ENCODE data around the gene OVCA2. TPM values are rescaled to one million over a fixed set of nuclear protein-coding genes. Genes with fewer than 3 reads are reported as not detected.

OVCA2 gene
- total RNA-seq, 1 experiment from 2014 or later = 35.4 TPM

DNA sequence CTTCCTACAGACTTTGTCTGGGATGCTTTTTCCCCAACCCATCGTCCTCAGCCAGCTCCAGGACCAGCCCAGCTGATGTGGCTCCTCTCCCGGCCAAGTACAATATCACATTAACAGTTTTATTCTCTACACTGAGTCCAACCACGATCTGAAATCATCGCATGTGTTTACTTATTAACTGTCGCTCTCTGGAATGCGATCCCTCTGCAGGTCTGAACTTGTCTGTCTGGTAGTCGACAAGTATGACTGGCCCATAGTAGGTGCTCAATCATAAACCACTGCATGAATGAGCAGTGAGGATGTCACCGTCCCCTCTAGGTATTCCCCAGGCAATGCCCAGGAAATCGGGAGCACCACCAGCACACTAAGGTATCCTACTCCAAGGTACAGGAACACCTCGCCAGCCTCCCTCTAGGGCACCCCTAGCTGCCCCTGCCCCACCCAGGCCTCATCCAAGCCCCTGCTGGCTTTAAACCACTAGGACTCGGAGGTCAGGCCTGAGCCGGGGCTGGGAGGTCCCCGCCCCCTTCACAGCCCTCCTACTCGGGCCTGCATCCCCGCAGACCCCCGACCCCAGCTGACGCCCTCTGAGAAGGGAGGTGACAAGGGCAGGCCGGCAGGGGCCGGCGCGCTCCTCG, 44.4 kb upstream of the OVCA2 start:
- no peak for DNase-seq
- BruUV-seq (replicated peaks) = no TSS peak
- TF ChIP-seq CTCF (conservative IDR thresholded peaks at IDR 0.05) (no peak), EZH2 (IDR thresholded peaks at IDR 0.05; ENCODE audit: low read depth) (no peak)
- Histone ChIP-seq H3K36me3 (ENCODE audit: low read depth) (no peaks in the 10 kb centered on the region), H3K4me1 (replicated peaks; ENCODE audit: insufficient read depth) (peaks cover 9% of the 10 kb centered on the region), H4K20me1 (ENCODE audit: insufficient read depth) (no peaks in the 10 kb centered on the region), H3K27me3 (ENCODE audit: insufficient read depth, low read depth) (no peaks in the 10 kb centered on the region), H3K4me2 (no peak overlapping the region), H3K9me2 (ENCODE audit: insufficient read depth) (no peaks in the 10 kb centered on the region), H3F3A (ENCODE audit: insufficient read depth, low read depth) (peaks cover 18% of the 10 kb centered on the region; the same call in 1 of the 2 replicates), H2AFZ (no peak overlapping the region), H3K79me2 (ENCODE audit: low read depth) (no peaks in the 10 kb centered on the region), H3K9me3 (ENCODE audit: insufficient read depth, low read depth) (no peaks in the 10 kb centered on the region), H3K27ac (no peak overlapping the region), H3K4me3 (no peak overlapping the region)
- CTCF ChIA-PET = no interaction called here
- POLR2A ChIA-PET (ENCODE audit: unreplicated experiment) = no interaction called here
- intact Hi-C loops (cut with micrococcal nuclease; ENCODE audit: unreplicated experiment) = no loop called here

DNA sequence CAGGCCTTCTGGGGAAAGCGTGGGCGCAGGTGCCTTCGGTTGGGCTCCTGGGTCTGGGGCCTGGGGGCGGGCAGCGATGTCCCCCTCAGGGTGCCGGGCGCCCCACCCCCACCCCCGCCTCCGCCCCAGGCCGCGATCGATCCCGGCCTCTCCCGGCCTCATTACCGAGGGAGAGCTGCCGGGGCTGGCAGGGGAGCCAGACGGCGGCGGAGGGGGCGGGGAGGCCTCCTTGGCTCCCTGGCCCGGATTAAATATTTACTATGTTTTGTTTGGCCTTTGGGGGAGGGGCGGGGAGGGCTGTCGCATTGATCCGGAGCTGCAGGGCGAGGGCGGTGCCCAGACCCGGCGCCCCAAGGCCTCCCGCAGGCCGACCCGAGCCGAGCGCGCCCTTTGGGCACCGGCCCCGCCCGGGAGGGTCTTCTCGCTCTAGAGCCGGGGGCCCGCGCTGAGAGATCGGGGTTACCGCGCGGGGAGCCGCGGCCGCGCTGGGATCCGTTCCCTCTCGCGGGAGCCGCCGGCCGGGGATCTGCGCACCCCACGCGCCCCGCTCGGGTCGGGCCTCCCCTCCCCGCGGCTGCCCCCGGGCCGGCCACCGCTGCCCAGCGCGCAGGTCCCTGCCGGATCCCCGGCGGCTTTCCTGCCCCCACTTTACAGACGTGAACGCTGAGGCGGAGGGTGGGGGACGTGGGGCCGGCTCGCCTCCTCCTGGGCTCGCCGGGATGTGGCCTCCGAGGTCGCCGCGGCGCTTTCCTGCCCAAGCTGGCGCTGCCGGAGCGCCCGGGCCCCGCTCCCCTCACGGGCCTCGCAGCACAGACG, 43.7 kb upstream of the OVCA2 start:
- H3F3A ChIP-seq (ENCODE audit: insufficient read depth, low read depth) = peaks cover 23% of the 10 kb centered on the region; the same call in 1 of the 2 replicates
- H3K4me2 ChIP-seq = no peak overlapping the region
- no peak overlapping the region for H3K27ac ChIP-seq
- no peaks in the 10 kb centered on the region for H3K9me3 ChIP-seq (ENCODE audit: insufficient read depth, low read depth)
- ChIA-PET POLR2A (ENCODE audit: unreplicated experiment) (no interaction called here), CTCF (no interaction called here)
- DNase-seq = no peak
- intact Hi-C loops (cut with micrococcal nuclease; ENCODE audit: unreplicated experiment) = no loop called here
- no peaks in the 10 kb centered on the region for H3K79me2 ChIP-seq (ENCODE audit: low read depth)
- H3K27me3 ChIP-seq (ENCODE audit: insufficient read depth, low read depth) = no peaks in the 10 kb centered on the region
- no peak overlapping the region for H2AFZ ChIP-seq
- H3K9me2 ChIP-seq (ENCODE audit: insufficient read depth) = no peaks in the 10 kb centered on the region
- BruUV-seq (replicated peaks) = no TSS peak
- H3K36me3 ChIP-seq (ENCODE audit: low read depth) = no peaks in the 10 kb centered on the region
- peaks cover 9% of the 10 kb centered on the region for H3K4me1 ChIP-seq (replicated peaks; ENCODE audit: insufficient read depth)
- H4K20me1 ChIP-seq (ENCODE audit: insufficient read depth) = no peaks in the 10 kb centered on the region
- no peak for TF ChIP-seq CTCF (conservative IDR thresholded peaks at IDR 0.05)
- H3K4me3 ChIP-seq = no peak overlapping the region

- Histone ChIP-seq H3K4me2 (no peak overlapping the region; the same call in 1 of the 2 replicates), H3K9me3 (ENCODE audit: insufficient read depth, low read depth) (no peaks in the 10 kb centered on the region), H3K36me3 (ENCODE audit: low read depth) (no peaks in the 10 kb centered on the region), H3F3A (ENCODE audit: insufficient read depth, low read depth) (peaks cover 29% of the 10 kb centered on the region; the same call in 1 of the 2 replicates), H3K9me2 (ENCODE audit: insufficient read depth) (no peaks in the 10 kb centered on the region), H3K27ac (no peak overlapping the region), H3K4me3 (no peak overlapping the region), H3K79me2 (ENCODE audit: low read depth) (no peaks in the 10 kb centered on the region), H2AFZ (no peak overlapping the region), H3K27me3 (ENCODE audit: insufficient read depth, low read depth) (no peaks in the 10 kb centered on the region), H4K20me1 (ENCODE audit: insufficient read depth) (no peaks in the 10 kb centered on the region), H3K4me1 (replicated peaks; ENCODE audit: insufficient read depth) (peaks cover 12% of the 10 kb centered on the region)
- DNase-seq = peak in 1 of 2 experiments; percentile 54
- CTCF ChIA-PET = interaction anchor here (0.7 to 1.0 kb wide), 2 partner anchors 91 to 159 kb away, joined by 3 to 4 read pairs; no protein-coding TSS in a partner anchor
- TF ChIP-seq EZH2 (IDR thresholded peaks at IDR 0.05; ENCODE audit: low read depth) = no peak
- no peak for TF ChIP-seq CTCF (conservative IDR thresholded peaks at IDR 0.05)
- POLR2A ChIA-PET (ENCODE audit: unreplicated experiment) = no interaction called here
- no TSS peak for BruUV-seq (replicated peaks)
- intact Hi-C loops (cut with micrococcal nuclease; ENCODE audit: unreplicated experiment) = no loop called here
Measured at GRCh38 chr17:1999557-2000251, 42.1 kb upstream of the OVCA2 start.

Data from PC-9 (cell line).